Measurements from ENCODE around the gene SLC38A2. TPM values are rescaled to one million over a fixed set of nuclear protein-coding genes. Genes with fewer than 3 reads are reported as not detected.

Gene SLC38A2
- total and polyA plus RNA-seq, 7 donors = 35.8 to 428 (median 303) TPM

GRCh38 chr12:46379352-46379751, 6.8 kb upstream of the SLC38A2 start:
- intact Hi-C loops (cut with DNase I) = loop anchor here in 1 of 2 donors (10.0 kb wide), 1 partner anchor 285 kb away; no protein-coding TSS in a partner anchor
- 76 to 84% (median 78%) methylated on average over 3 of the region's 3 CpGs for WGBS, 3 donors
- ATAC-seq (no peak), DNase-seq (no peak)
- no peaks in the 10 kb centered on the region for H3K36me3 ChIP-seq (ENCODE audit: insufficient read depth in 1 of 2, low read depth in 1 of 2)
- peaks cover 9% of the 10 kb centered on the region for H3K4me1 ChIP-seq
- no peak overlapping the region for H3K4me3 ChIP-seq
- H3K27ac ChIP-seq = no peak overlapping the region
- no peak for TF ChIP-seq CTCF (IDR thresholded peaks at IDR 0.05)
- no peaks in the 10 kb centered on the region for H3K27me3 ChIP-seq (ENCODE audit: insufficient read depth in 3 of 3, low read length in 2 of 3)
- no peaks in the 10 kb centered on the region for H3K9me3 ChIP-seq

GRCh38 chr12:46378530-46378929, 6.0 kb upstream of the SLC38A2 start:
- Histone ChIP-seq H3K9me3 (no peaks in the 10 kb centered on the region), H3K4me3 (no peak overlapping the region), H3K27me3 (ENCODE audit: insufficient read depth in 3 of 3, low read length in 2 of 3) (no peaks in the 10 kb centered on the region), H3K4me1 (peaks cover 17% of the 10 kb centered on the region), H3K36me3 (ENCODE audit: insufficient read depth in 1 of 2, low read depth in 1 of 2) (no peaks in the 10 kb centered on the region), H3K27ac (no peak overlapping the region)
- WGBS, 3 donors = 78 to 100% (median 95%) methylated on average over 1 of the region's 1 CpG
- no peak for TF ChIP-seq CTCF (IDR thresholded peaks at IDR 0.05)
- intact Hi-C loops (cut with DNase I) = loop anchor here in 1 of 2 donors (10.0 kb wide), 1 partner anchor 286 kb away; no protein-coding TSS in a partner anchor
- ATAC-seq (no peak), DNase-seq (no peak)

DNA sequence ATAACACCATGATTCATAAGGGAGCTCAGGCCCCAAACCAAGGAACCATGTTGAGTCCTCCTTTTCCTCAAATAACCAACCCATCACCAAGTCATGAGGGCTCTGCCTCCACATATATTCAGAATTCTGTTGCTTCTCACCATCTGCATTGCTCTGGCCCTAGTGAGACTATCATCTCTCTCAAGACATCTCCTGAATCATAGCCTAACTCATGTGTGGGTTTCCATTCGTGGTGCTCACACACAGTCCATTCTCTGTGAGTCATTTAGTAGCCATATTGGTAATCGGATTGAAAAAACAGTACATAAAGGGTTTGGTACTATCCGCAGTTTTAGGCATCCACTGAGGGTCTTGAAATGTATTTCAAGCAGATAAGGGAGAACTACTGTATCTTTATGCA, 5.1 kb upstream of the SLC38A2 start:
- intact Hi-C loops (cut with DNase I) = loop anchor here in 1 of 2 donors (10.0 kb wide), 1 partner anchor 287 kb away; no protein-coding TSS in a partner anchor

GRCh38 chr12:46376579-46376978, 4.0 kb upstream of the SLC38A2 start:
- 89 to 97% (median 96%) methylated on average over 1 of the region's 1 CpG for WGBS, 3 donors
- no peak for TF ChIP-seq CTCF (IDR thresholded peaks at IDR 0.05)
- Histone ChIP-seq H3K4me3 (no peak overlapping the region), H3K27me3 (ENCODE audit: insufficient read depth in 3 of 3, low read length in 2 of 3) (no peaks in the 10 kb centered on the region), H3K27ac (no peak overlapping the region), H3K36me3 (ENCODE audit: insufficient read depth in 1 of 2, low read depth in 1 of 2) (no peaks in the 10 kb centered on the region), H3K9me3 (no peaks in the 10 kb centered on the region), H3K4me1 (peaks cover 10% of the 10 kb centered on the region)
- no peak for DNase-seq
- intact Hi-C loops (cut with DNase I) = loop anchor here in 1 of 2 donors (10.0 kb wide), 1 partner anchor 288 kb away; no protein-coding TSS in a partner anchor
- ATAC-seq = no peak

More for the DNA sequence above, 5.1 kb upstream of the SLC38A2 start:
- Histone ChIP-seq H3K27me3 (ENCODE audit: insufficient read depth in 3 of 3, low read length in 2 of 3) (no peaks in the 10 kb centered on the region), H3K4me3 (no peak overlapping the region), H3K9me3 (no peaks in the 10 kb centered on the region), H3K4me1 (peaks cover 18% of the 10 kb centered on the region), H3K36me3 (ENCODE audit: insufficient read depth in 1 of 2, low read depth in 1 of 2) (no peaks in the 10 kb centered on the region), H3K27ac (peak overlapping the region; percentile 6)
- no peak for ATAC-seq
- DNase-seq = no peak
- 74 to 90% (median 83%) methylated on average over 3 of the region's 3 CpGs for WGBS, 3 donors
- TF ChIP-seq CTCF (IDR thresholded peaks at IDR 0.05) = no peak

DNA sequence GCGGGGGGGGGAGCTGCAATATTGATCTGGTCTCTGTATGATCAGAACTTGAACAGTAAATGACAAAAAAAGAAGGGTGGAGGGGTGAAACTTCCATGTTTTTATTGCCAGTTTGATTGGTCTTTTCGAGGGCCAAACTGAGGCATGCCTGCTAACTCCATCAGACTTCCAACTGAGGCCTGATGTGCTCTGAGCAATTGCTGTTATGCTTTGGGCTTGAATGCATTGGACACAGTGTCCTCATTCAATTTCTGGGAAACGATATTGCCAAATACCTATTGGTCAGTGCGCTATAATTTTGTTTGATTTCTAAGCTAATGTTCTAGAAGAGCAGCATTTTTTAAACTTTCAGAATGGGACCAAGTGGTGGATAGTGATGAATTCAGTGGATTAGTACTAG, 2.1 kb upstream of the SLC38A2 start:
- intact Hi-C loops (cut with DNase I) = loop anchor here (5.0 to 10.0 kb wide), 5 partner anchors 78 to 382 kb away; partner anchors contain the start of gene SCAF11 (in 1 of the 2)
- no peak for ATAC-seq
- no peaks in the 10 kb centered on the region for H3K27me3 ChIP-seq (ENCODE audit: insufficient read depth in 3 of 3, low read length in 2 of 3)
- WGBS, 3 donors = 91 to 94% (median 91%) methylated on average over 4 of the region's 4 CpGs
- peaks cover 19% of the 10 kb centered on the region for H3K4me1 ChIP-seq
- H3K27ac ChIP-seq = no peak overlapping the region
- peaks cover under 1 to 15% of the 10 kb centered on the region in 2 donors for H3K36me3 ChIP-seq (ENCODE audit: insufficient read depth in 1 of 2, low read depth in 1 of 2)
- H3K4me3 ChIP-seq = no peak overlapping the region
- TF ChIP-seq CTCF (IDR thresholded peaks at IDR 0.05) = no peak
- H3K9me3 ChIP-seq = no peaks in the 10 kb centered on the region
- DNase-seq = no peak
